Keratinocyte (primary cell): ENCODE measurements around the gene ZNF526. TPM values are rescaled to one million over a fixed set of nuclear protein-coding genes. Genes with fewer than 3 reads are reported as not detected.

Source experiments
- DNase-seq: peaks from one replicate; pipeline ENCODE4 v3.0.0-alpha.2; 2011; ENCODE audit warnings: low read depth, missing footprints, low spot score
- FAIRE-seq: peaks from 2 replicates; lab custom pipeline; 2011; peaks lifted over from hg19 to GRCh38; lab: Jason Lieb, UNC
- H2AFZ ChIP-seq: 2 replicates; pipeline ENCODE4 v1.6.0; 2012; ENCODE audit warnings: low read length, control low read depth, inconsistent platforms; ENCODE audit not compliant: control insufficient read depth
- H3K27ac ChIP-seq: 2 replicates; pipeline ENCODE4 v1.5.1; 2011; ENCODE audit warnings: low read length; ENCODE audit not compliant: control insufficient read depth, insufficient read depth
- H3K27me3 ChIP-seq: 3 replicates; pipeline ENCODE4 v1.6.0; 2011; ENCODE audit warnings: low read length; ENCODE audit not compliant: control insufficient read depth, insufficient read depth; ENCODE audit errors: extremely low read depth
- H3K36me3 ChIP-seq, 2 experiments: 2 replicates in 1 of 2; 3 replicates in 1 of 2; pipeline ENCODE4 v1.5.1; 2011; ENCODE audit warnings: low read length in 2 of 2, mild to moderate bottlenecking in 1 of 2; ENCODE audit not compliant: control insufficient read depth in 2 of 2, insufficient read depth in 2 of 2; ENCODE audit errors: extremely low read depth in 1 of 2
- H3K4me1 ChIP-seq: 3 replicates; pipeline ENCODE4 v1.5.1; 2011; ENCODE audit warnings: low read length; ENCODE audit not compliant: control insufficient read depth, insufficient read depth; ENCODE audit errors: extremely low read depth
- H3K4me2 ChIP-seq: 3 replicates; pipeline ENCODE4 v1.6.0; 2011; ENCODE audit warnings: low read depth, low read length; ENCODE audit not compliant: control insufficient read depth, insufficient read depth; ENCODE audit errors: extremely low read depth
- H3K4me3 ChIP-seq, 3 experiments: fragments of 200-600 bp in 1 of 3; sonication (generic) in 1 of 3; 2 replicates in 2 of 3; 3 replicates in 1 of 3; pipeline ENCODE4 v1.5.1; 2011 to 2016; ENCODE audit warnings: low read length in 3 of 3, mild to moderate bottlenecking in 3 of 3, control low read depth in 2 of 3, inconsistent platforms in 1 of 3, low read depth in 1 of 3, mixed read lengths in 1 of 3, mixed run types in 1 of 3, moderate library complexity in 1 of 3; ENCODE audit not compliant: control insufficient read depth in 2 of 3, insufficient read depth in 2 of 3; ENCODE audit errors: extremely low read depth in 1 of 3
- H3K79me2 ChIP-seq: 2 replicates; pipeline ENCODE4 v1.6.0; 2012; ENCODE audit warnings: low read length; ENCODE audit not compliant: control insufficient read depth, insufficient read depth
- H3K9ac ChIP-seq: 3 replicates; pipeline ENCODE4 v1.6.0; 2011; ENCODE audit warnings: low read length; ENCODE audit not compliant: control insufficient read depth, insufficient read depth; ENCODE audit errors: extremely low read depth
- H3K9me1 ChIP-seq: 3 replicates; pipeline ENCODE4 v1.6.0; 2011; ENCODE audit warnings: low read length; ENCODE audit not compliant: control insufficient read depth, insufficient read depth; ENCODE audit errors: extremely low read depth
- H3K9me3 ChIP-seq: 2 replicates; pipeline ENCODE4 v1.5.1; 2012; ENCODE audit warnings: low read depth, low read length; ENCODE audit not compliant: control insufficient read depth
- H4K20me1 ChIP-seq: 3 replicates; pipeline ENCODE4 v1.6.0; 2011; ENCODE audit warnings: low read length; ENCODE audit not compliant: control insufficient read depth, insufficient read depth; ENCODE audit errors: extremely low read depth
- CTCF ChIP-seq, 3 experiments: IDR thresholded peaks in 1 of 3; conservative IDR thresholded peaks in 1 of 3; optimal IDR thresholded peaks in 1 of 3; 2 replicates in 2 of 3; 3 replicates in 1 of 3; pipeline versions ENCODE3 to v1.5.1; 2011; ENCODE audit warnings: low read length in 3 of 3, mild to moderate bottlenecking in 3 of 3, moderate library complexity in 2 of 3, control low read depth in 1 of 3, inconsistent platforms in 1 of 3; ENCODE audit not compliant: insufficient read depth in 2 of 3; ENCODE audit errors: extremely low read depth in 1 of 3
- EZH2 ChIP-seq: IDR thresholded peaks from one replicate; pipeline ENCODE4 v1.6.1; 2012; ENCODE audit warnings: inconsistent platforms, mild to moderate bottlenecking, low read length, moderate library complexity
- dilution Hi-C: fragments of 300-500 bp; cut with MboI; formaldehyde crosslinking; loops from one replicate; pipeline ENCODE4 v1.7.0; 2020; ENCODE audit warnings: low sequenced_read_pairs; ENCODE audit not compliant: extremely low pct_ligation_motif_present
- polyA plus RNA-seq, 5 experiments: library from polyadenylated mRNA; depleted of rRNA in 3 of 5; stranded (reverse) in 3 of 5; stranded (forward) in 1 of 5; unstranded in 1 of 5; fragments of >200 nt; gene quantifications; 1 replicate in 1 of 5; 2 replicates in 3 of 5; 3 replicates in 1 of 5; pipeline versions ENCODE4 v1.2.1 to v1.2.3, GENCODE V29; 2011 to 2012; ENCODE audit warnings: missing spikeins in 2 of 5, low read depth in 1 of 5, low replicate concordance in 1 of 5

Gene ZNF526
- polyA plus RNA-seq, 1 donor (not counting 4 experiments of a cell fraction or from before 2014, with no cell fraction given), result 5.4 TPM

- Histone ChIP-seq H4K20me1 (no peaks in the 10 kb centered on the region), H3K36me3 (peaks cover 24 to 44% of the 10 kb centered on the region in 2 experiments), H3K4me2 (peak overlapping the region; percentile 85), H3K27ac (peak overlapping the region; percentile 91), H3K4me3 (peak overlapping the region in 2 of 3 experiments; percentile 10 to 56), H3K79me2 (peaks cover 42% of the 10 kb centered on the region), H3K4me1 (peaks cover 31% of the 10 kb centered on the region), H3K9ac (peak overlapping the region; percentile 63), H3K9me1 (peaks cover 11% of the 10 kb centered on the region), H2AFZ (peak overlapping the region; percentile 19), H3K27me3 (no peaks in the 10 kb centered on the region), H3K9me3 (no peaks in the 10 kb centered on the region)
- DNase-seq (peak; percentile 79), FAIRE-seq (peak; percentile 96)
- dilution Hi-C loops, result no loop called here
- TF ChIP-seq CTCF (optimal IDR thresholded peaks at IDR 0.05 in 1 of 3, IDR thresholded peaks at IDR 0.05 in 1 of 3, conservative IDR thresholded peaks at IDR 0.05 in 1 of 3; ENCODE audit: extremely low read depth in 1 of 3, insufficient read depth in 2 of 3, low read length in 3 of 3), result no peak
- TF ChIP-seq EZH2, result no peak
Measured at GRCh38 chr19:42206871-42207755, 13.0 kb upstream of the ZNF526 start.

GRCh38 chr19:42207767-42208271 is 12.3 kb upstream of the ZNF526 start:
- peaks cover 44% of the 10 kb centered on the region for H3K79me2 ChIP-seq
- dilution Hi-C loops, result no loop called here
- FAIRE-seq (peak; percentile 94), DNase-seq (peak; percentile 32)
- TF ChIP-seq EZH2, result no peak
- no peak for TF ChIP-seq CTCF (optimal IDR thresholded peaks at IDR 0.05 in 1 of 3, IDR thresholded peaks at IDR 0.05 in 1 of 3, conservative IDR thresholded peaks at IDR 0.05 in 1 of 3; ENCODE audit: extremely low read depth in 1 of 3, insufficient read depth in 2 of 3, low read length in 3 of 3)
- no peaks in the 10 kb centered on the region for H4K20me1 ChIP-seq
- H2AFZ ChIP-seq, result no peak overlapping the region
- H3K9ac ChIP-seq, result no peak overlapping the region
- H3K4me3 ChIP-seq, result peak overlapping the region in 1 of 3 experiments; percentile 36
- peak overlapping the region; percentile 74 for H3K4me2 ChIP-seq
- H3K4me1 ChIP-seq, result peaks cover 31% of the 10 kb centered on the region
- no peaks in the 10 kb centered on the region for H3K9me3 ChIP-seq
- no peaks in the 10 kb centered on the region for H3K27me3 ChIP-seq
- H3K9me1 ChIP-seq, result peaks cover 11% of the 10 kb centered on the region
- H3K36me3 ChIP-seq, result peaks cover 23 to 41% of the 10 kb centered on the region in 2 experiments
- peak overlapping the region; percentile 91 for H3K27ac ChIP-seq
